SK-N-SH (cell line): ENCODE results near the gene C1QTNF2. TPM values are rescaled to one million over a fixed set of nuclear protein-coding genes. Genes with fewer than 3 reads are reported as not detected.

ENCODE experiments used
- CTCF ChIA-PET: fragments of 300-600, 350-600 bp; formaldehyde crosslinking; extraction: SDS; loops from one replicate; lab custom pipeline; 2021; lab: Yijun Ruan, JAX
- POLR2A ChIA-PET: fragments of 350-600 bp; sonication (Branson Sonifier 250); formaldehyde crosslinking; extraction: SDS; loops from one replicate; lab custom pipeline; 2020; ENCODE audit warnings: antibody characterized with exemption, inconsistent platforms; lab: Yijun Ruan, JAX
- DNase-seq: peaks from one replicate; pipeline ENCODE4 v3.0.0; 2012
- H2AFZ ChIP-seq: fragments of 200-600 bp; sonication (generic); 2 replicates; pipeline ENCODE4 v1.8.1; 2016; ENCODE audit warnings: antibody characterized with exemption, mild to moderate bottlenecking, low read depth
- H3F3A ChIP-seq: fragments of 200-600 bp; sonication (generic); replicated peaks from 2 replicates; pipeline ENCODE3; 2016; ENCODE audit warnings: antibody characterized with exemption, mild to moderate bottlenecking; ENCODE audit not compliant: insufficient read depth
- H3K27ac ChIP-seq, 2 experiments: fragments of 200-500 bp in 1 of 2; fragments of 200-600 bp in 1 of 2; sonication (Bioruptor generic) in 1 of 2; sonication (generic), shearing (Covaris generic) in 1 of 2; 2 replicates each; pipeline versions ENCODE4 v1.5.1 to v1.6.1; 2014 to 2016; ENCODE audit warnings: low read depth in 2 of 2, inconsistent platforms in 1 of 2, low read length in 1 of 2, mild to moderate bottlenecking in 1 of 2, mixed read lengths in 1 of 2
- H3K27me3 ChIP-seq: fragments of 200-600 bp; sonication (generic), shearing (Covaris generic); 2 replicates; pipeline ENCODE4 v1.6.1; 2016; ENCODE audit warnings: mixed run types; ENCODE audit not compliant: insufficient read depth
- H3K36me3 ChIP-seq, 2 experiments: fragments of 200-500 bp in 1 of 2; fragments of 200-600 bp in 1 of 2; sonication (Bioruptor generic) in 1 of 2; sonication (generic) in 1 of 2; replicated peaks in 1 of 2; 2 replicates each; pipeline versions ENCODE3 to v1.5.1; 2014 to 2016; ENCODE audit warnings: low read length in 1 of 2, mild to moderate bottlenecking in 1 of 2; ENCODE audit not compliant: insufficient read depth in 2 of 2, control insufficient read depth in 1 of 2
- H3K4me1 ChIP-seq, 2 experiments: fragments of 200-500 bp in 1 of 2; fragments of 200-600 bp in 1 of 2; sonication (Bioruptor generic) in 1 of 2; sonication (generic), shearing (Covaris generic) in 1 of 2; 2 replicates each; pipeline versions ENCODE4 v1.5.1 to v1.6.1; 2014 to 2016; ENCODE audit warnings: low read depth in 1 of 2, low read length in 1 of 2, mixed run types in 1 of 2; ENCODE audit not compliant: insufficient read depth in 2 of 2, control insufficient read depth in 1 of 2
- H3K4me2 ChIP-seq: fragments of 200-600 bp; sonication (generic), shearing (Covaris generic); 2 replicates; pipeline ENCODE4 v1.6.1; 2017; ENCODE audit warnings: mixed run types
- H3K4me3 ChIP-seq, 2 experiments: fragments of 200-500 bp in 1 of 2; fragments of 200-600 bp in 1 of 2; sonication (Bioruptor generic) in 1 of 2; sonication (generic), shearing (Covaris generic) in 1 of 2; 2 replicates each; pipeline versions ENCODE4 v1.5.1 to v1.8.1; 2014 to 2016; ENCODE audit warnings: low read depth in 2 of 2, inconsistent platforms in 1 of 2, low read length in 1 of 2, mild to moderate bottlenecking in 1 of 2, mixed read lengths in 1 of 2, moderate library complexity in 1 of 2
- H3K79me2 ChIP-seq: fragments of 200-600 bp; sonication (generic); 2 replicates; pipeline ENCODE4 v1.8.1; 2017; ENCODE audit warnings: mild to moderate bottlenecking; ENCODE audit not compliant: insufficient read depth
- H3K9ac ChIP-seq: fragments of 200-600 bp; sonication (generic); 2 replicates; pipeline ENCODE4 v1.6.1; 2017; ENCODE audit warnings: mixed run types
- H3K9me2 ChIP-seq: fragments of 200-600 bp; sonication (generic); 2 replicates; pipeline ENCODE4 v1.6.1; 2017; ENCODE audit warnings: mixed run types
- H3K9me3 ChIP-seq: fragments of 200-600 bp; sonication (generic); 2 replicates; pipeline ENCODE4 v1.6.1; 2017; ENCODE audit warnings: mixed run types, mild to moderate bottlenecking, moderate library complexity
- H4K20me1 ChIP-seq: fragments of 200-600 bp; sonication (generic); 2 replicates; pipeline ENCODE4 v1.6.1; 2017; ENCODE audit warnings: mild to moderate bottlenecking, mixed run types; ENCODE audit not compliant: insufficient read depth
- ELF1 ChIP-seq: IDR thresholded peaks from 2 replicates; pipeline ENCODE4 v1.4.0; 2012
- EP300 ChIP-seq, 2 experiments: IDR thresholded peaks; 2 replicates each; pipeline versions ENCODE4 v1.4.0 to v1.6.1; 2012; ENCODE audit warnings: borderline replicate concordance in 1 of 2, low read depth in 1 of 2, low read length in 1 of 2
- EZH2phosphoT487 ChIP-seq: fragments of 200-600 bp; sonication (generic); IDR thresholded peaks from 2 replicates; pipeline ENCODE4 v1.6.1; 2017; ENCODE audit warnings: low read depth, mixed run types, mild to moderate bottlenecking, antibody characterized with exemption, moderate library complexity, borderline replicate concordance
- FOXM1 ChIP-seq: IDR thresholded peaks from 2 replicates; pipeline ENCODE4 v1.4.0; 2012; ENCODE audit warnings: low read depth, mild to moderate bottlenecking
- GABPA ChIP-seq: IDR thresholded peaks from 2 replicates; pipeline ENCODE4 v1.4.0; 2012; ENCODE audit warnings: low read depth, mild to moderate bottlenecking
- JUND ChIP-seq: IDR thresholded peaks from 2 replicates; pipeline ENCODE4 v1.4.0; 2012
- MAX ChIP-seq: IDR thresholded peaks from 2 replicates; pipeline ENCODE4 v1.4.0; 2012; ENCODE audit warnings: low read depth
- MEF2A ChIP-seq: IDR thresholded peaks from 2 replicates; pipeline ENCODE4 v1.4.0; 2012; ENCODE audit warnings: low read depth, borderline replicate concordance
- MXI1 ChIP-seq: IDR thresholded peaks from 2 replicates; pipeline ENCODE4 v1.6.1; 2012; ENCODE audit warnings: mild to moderate bottlenecking, low read depth, low read length, improper control_type of control experiment
- POLR2AphosphoS5 ChIP-seq: IDR thresholded peaks from 2 replicates; pipeline ENCODE4 v1.6.1; 2012; ENCODE audit warnings: low read depth, low read length
- RAD21 ChIP-seq: IDR thresholded peaks from 2 replicates; pipeline ENCODE4 v1.6.1; 2012; ENCODE audit warnings: mild to moderate bottlenecking, low read length
- RCOR1 ChIP-seq: fragments of 150-350 bp; IDR thresholded peaks from 2 replicates; pipeline ENCODE4 v1.6.1; 2017; ENCODE audit warnings: antibody characterized with exemption, low read length
- REST ChIP-seq: IDR thresholded peaks from 2 replicates; pipeline ENCODE4 v1.6.1; 2012; ENCODE audit warnings: mild to moderate bottlenecking, low read depth, low read length, moderate library complexity
- RFX5 ChIP-seq: IDR thresholded peaks from 2 replicates; pipeline ENCODE4 v1.6.1; 2012; ENCODE audit warnings: mild to moderate bottlenecking, improper control_type of control experiment, low read length
- RXRA ChIP-seq: IDR thresholded peaks from 2 replicates; pipeline ENCODE4 v1.4.0; 2012; ENCODE audit warnings: low read depth, mild to moderate bottlenecking, borderline replicate concordance
- SIN3A ChIP-seq: IDR thresholded peaks from 2 replicates; pipeline ENCODE4 v1.6.1; 2012; ENCODE audit warnings: low read depth, mild to moderate bottlenecking, low read length, moderate library complexity, borderline replicate concordance
- TCF12 ChIP-seq: IDR thresholded peaks from 2 replicates; pipeline ENCODE4 v1.4.0; 2012
- USF2 ChIP-seq: fragments of 150-350 bp; IDR thresholded peaks from 2 replicates; pipeline ENCODE4 v1.6.1; 2017; ENCODE audit warnings: antibody characterized with exemption, low read length, low read depth, borderline replicate concordance
- WGBS: methylation state at CpG from one replicate; pipeline ENCODE4 v1.1.6; 2017; ENCODE audit warnings: low lambda C conversion rate; 5-methylcytosine and 5-hydroxymethylcytosine counted together
- polyA plus RNA-seq, 3 experiments: library from polyadenylated mRNA; depleted of rRNA; stranded (reverse); fragments of >200 nt; gene quantifications; 2 replicates each; pipeline ENCODE4 v1.2.3, GENCODE V29; 2012

Gene C1QTNF2
- polyA plus RNA-seq, 1 of the 3 experiments (the other 2 are of a cell fraction), result 0.67 TPM

- H3K4me1 ChIP-seq, result peaks cover 0 to 7% of the 10 kb centered on the region in 2 experiments; a peak in 1 of 4 replicates
- H4K20me1 ChIP-seq, result no peaks in the 10 kb centered on the region
- no peak for DNase-seq
- POLR2A ChIA-PET, result no interaction called here
- no peak overlapping the region for H3K27ac ChIP-seq
- no peaks in the 10 kb centered on the region for H3K27me3 ChIP-seq
- no peak overlapping the region for H2AFZ ChIP-seq
- H3K4me2 ChIP-seq, result no peak overlapping the region
- CTCF ChIA-PET, result interaction anchor here (1.4 to 2.3 kb wide), 3 partner anchors 13 to 146 kb away, joined by 4 to 10 read pairs (median 8); no protein-coding TSS in a partner anchor
- no peaks in the 10 kb centered on the region for H3K36me3 ChIP-seq
- no peak for TF ChIP-seq RFX5
- no peak for TF ChIP-seq USF2
- TF ChIP-seq MEF2A, result no peak
- TF ChIP-seq TCF12, result no peak
- no peak for TF ChIP-seq ELF1
- TF ChIP-seq MXI1, result no peak
- TF ChIP-seq RXRA, result no peak
- TF ChIP-seq RCOR1, result no peak
- no peak for TF ChIP-seq POLR2AphosphoS5
- no peak for TF ChIP-seq SIN3A
- no peak for TF ChIP-seq MAX
- TF ChIP-seq RAD21, result no peak
- no peak for TF ChIP-seq EZH2phosphoT487
- TF ChIP-seq EP300 (IDR thresholded peaks at IDR 0.05; ENCODE audit: borderline replicate concordance in 1 of 2, low read depth in 1 of 2, low read length in 1 of 2), result no peak
- TF ChIP-seq FOXM1, result no peak
- TF ChIP-seq GABPA, result no peak
- TF ChIP-seq REST, result no peak
- no peak for TF ChIP-seq JUND
- no peaks in the 10 kb centered on the region for H3K79me2 ChIP-seq
- H3K9me2 ChIP-seq, result no peaks in the 10 kb centered on the region
- no peak overlapping the region for H3K9ac ChIP-seq
- no peaks in the 10 kb centered on the region for H3K9me3 ChIP-seq
- no peaks in the 10 kb centered on the region for H3F3A ChIP-seq
- WGBS, result 78% methylated on average over 7 of the region's 7 CpGs
- H3K4me3 ChIP-seq, result no peak overlapping the region
These were observed 12.5 kb downstream of the C1QTNF2 start for GRCh38 chr5:160357861-160358411.
